ENCODE results near the gene ARHGEF40.

Gene ARHGEF40

DNA sequence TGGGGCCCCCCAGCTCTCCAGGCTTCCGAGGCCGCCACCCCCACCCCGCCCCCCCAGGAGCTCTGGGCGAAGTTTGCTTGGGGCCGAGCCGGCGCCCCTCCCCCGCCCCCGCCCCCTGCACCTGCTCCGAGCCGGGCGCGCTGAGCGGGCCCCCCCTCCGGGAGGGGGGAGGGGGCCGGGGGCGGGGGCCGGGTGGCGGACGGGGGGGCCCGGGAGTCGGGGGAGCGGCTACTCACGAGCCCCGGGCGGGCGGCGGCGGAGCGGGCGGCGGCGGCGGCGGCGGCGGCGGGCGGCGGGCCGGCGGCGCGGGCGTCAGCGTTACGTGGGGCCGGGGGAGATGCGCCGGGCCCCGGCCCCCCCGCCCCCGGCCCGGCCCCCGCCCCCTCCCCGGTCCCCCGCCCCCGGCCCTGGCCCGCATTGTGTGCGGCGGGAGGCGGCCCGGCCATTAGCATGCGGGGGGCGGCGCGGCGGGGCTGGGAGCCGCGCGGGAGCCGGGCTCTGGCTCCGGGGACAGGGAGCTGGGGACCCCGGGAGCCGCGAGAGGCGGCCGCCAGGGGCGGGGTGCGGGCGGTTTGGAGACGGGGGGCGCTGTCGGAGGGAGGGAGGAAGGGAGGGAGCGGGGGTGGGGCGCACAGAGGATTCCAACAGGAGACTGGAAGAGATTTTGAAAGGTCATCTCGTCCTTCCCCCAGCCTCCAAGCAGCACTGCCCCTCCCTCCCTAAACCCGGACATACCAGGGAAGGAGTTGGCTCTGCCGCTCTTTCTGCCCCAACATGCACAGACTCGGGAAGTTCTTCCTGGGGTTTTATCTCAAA is 28.2 kb downstream of the ARHGEF40 start, which contains the start of gene ZNF219:
Gene ZNF219 (minus strand): TSS at position 580 of the 816 bp plus-strand sequence. CDS start 5,064 bp downstream, outside the sequence.
- DNase-seq (ENCODE audit: low read depth): no peak

DNA sequence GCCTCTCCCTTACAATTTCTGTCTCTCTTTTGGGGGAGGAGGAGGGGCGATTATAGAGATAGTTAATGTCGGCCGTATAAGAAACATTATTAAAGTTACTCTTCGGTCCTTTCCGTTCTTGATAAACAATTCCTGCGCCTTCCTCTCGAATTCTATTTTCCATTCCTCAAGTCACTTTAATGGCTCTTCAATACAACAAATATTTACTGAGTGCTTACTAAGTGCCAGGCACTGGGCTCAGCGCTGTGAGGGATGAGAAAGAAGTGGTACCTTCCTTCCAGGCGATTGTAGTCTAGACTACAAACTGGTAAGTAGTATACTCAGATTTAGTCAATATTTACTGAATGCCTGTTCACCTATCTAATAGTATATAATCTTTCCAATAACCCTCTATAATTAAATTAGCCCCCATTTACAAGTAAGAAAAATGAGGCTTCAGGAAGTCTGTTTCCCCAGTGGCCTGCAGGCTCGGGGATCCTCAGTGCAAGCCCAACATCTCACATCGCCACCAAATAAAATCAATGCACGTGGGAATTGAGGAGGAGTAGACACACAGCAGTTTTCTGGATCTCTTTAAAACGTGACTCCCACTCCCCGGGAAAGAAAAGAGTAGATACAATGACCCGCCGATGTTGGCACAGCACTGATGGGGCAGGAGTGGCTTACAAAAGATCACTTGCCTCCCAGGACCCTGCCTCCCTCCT is 28.9 kb downstream of the ARHGEF40 start:
- no peak for DNase-seq (ENCODE audit: low read depth)

DNA sequence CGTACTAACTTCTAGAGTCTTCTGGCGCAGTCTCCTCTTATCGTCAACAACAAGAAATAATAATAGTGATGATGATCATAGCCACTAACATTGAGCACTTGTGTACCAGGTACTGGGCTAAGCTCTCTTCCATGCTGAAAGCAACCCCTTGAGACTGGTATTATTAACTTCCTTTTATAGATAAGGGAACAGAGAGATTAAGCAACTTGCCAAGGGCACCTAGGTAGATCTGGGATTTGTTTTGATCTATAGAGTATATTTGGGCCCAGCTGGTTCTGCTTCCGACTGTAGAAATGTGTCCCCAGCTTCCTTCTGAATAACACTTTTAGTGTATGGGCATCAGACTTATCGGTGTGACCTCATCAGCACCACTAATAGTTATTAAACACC is 29.5 kb downstream of the ARHGEF40 start:
- DNase-seq (ENCODE audit: low read depth): no peak

DNA sequence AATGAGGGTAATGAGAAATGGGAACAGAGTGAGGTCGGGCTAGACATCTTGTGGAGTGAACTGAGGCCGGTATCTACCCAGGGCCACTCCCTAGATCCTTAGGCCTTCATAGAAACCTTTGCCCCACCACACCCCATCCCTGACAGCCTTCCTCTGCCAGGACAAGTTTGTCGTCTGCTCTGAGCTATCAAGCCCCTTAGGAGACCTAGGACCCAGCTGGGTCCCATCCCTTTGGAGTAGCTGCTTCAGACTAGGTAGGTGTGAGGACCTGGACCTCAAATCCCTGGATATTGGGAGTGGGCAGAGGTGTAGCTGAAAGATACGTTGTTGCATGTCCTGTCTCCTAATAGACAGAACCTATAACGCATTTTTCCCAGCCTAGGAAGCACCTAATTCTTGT is 30.8 kb downstream of the ARHGEF40 start, which contains the start of gene TMEM253:
Gene TMEM253 (plus strand): TSS at position 136 of the 400 bp plus-strand sequence. CDS start 278 bp downstream, outside the sequence.
- DNase-seq (ENCODE audit: low read depth): no peak

DNA sequence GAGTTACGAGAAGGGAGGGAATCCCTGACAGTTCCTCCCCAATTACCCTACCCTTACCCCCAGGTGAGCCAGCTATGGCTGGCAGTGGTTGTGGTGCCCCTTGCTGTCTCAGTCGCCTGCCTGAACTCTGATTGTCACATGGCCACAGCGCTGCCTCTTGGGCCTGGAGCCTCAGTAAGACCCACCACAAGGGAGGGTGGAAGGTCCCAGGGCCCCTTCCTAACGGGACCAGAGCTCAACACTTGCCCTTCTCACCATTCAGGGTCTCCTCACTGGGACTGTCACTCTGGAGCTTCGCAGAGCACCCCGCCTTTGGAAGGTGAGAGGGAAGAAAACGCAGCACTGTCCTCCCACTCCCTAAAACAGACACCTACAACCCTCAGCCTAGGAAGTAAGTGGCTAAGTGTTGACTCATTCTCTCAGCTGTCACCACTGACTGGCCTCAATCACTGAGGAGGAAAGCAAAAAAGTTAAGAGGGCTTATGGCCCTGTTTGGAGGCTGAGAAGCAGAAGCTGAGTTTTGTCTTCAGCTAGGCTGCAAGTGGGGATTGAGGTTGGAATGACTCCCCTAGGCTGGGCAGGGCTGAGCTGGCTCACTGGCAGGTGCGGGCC is 31.8 kb downstream of the ARHGEF40 start:
- DNase-seq (ENCODE audit: low read depth): no peak

DNA sequence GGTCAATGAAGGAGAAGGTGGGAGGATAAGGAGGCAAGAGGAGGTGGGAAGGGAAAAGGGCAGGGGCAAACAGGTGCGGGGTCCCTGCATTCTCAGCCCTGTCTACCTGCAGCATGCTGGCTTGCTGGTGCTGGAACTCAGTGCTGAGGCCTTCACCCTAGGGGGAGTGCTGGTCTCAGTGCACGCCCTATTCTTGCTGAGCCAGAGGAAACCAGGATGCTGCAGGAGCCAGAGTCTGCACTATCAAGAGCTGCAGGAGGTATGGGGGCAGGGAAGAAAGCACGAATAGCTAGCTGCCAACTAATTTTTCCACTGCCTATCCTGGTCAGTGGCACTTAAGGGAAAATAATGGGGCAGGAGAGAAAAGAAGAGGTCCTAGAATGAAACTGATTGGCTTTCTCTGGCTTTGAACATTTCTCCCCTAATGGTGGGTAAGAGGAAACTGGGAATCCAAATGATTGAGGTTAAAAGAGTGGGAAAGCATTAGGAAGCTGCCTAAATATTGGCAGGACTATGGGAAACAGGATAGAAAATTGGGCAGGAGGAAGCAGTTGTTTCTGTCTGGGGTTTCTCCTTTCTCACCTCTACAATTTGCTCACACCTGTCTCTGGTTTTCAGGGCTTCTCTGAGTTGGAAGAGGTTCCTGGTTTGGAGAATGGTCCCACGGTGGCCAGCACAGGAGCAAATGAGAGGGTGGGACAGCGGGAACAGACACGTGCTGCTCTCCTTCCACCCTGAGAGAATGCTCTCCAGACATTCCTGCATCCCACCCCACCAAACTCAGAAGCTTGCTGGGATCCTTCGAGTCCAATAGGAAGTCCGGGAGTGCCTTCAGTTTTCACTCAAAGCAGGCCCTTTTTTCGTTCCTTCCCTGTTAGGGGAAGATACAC is 32.7 kb downstream of the ARHGEF40 start:
- DNase-seq (ENCODE audit: low read depth): no peak

DNA sequence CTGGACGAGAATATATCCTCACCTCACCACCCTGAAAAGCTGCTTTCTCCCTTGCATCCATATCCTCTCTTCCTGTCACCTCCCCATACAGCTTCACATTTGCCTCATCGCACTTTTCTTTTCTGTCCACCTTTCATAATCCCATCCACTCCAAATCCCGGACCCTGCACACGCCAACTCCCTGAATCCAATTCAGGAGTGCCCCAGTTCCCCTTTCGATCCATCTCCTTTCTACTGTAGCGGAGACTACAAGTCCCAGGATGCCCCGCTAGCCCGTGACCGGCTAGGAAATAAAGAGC is 33.3 kb downstream of the ARHGEF40 start:
- no peak for DNase-seq (ENCODE audit: low read depth)

DNA sequence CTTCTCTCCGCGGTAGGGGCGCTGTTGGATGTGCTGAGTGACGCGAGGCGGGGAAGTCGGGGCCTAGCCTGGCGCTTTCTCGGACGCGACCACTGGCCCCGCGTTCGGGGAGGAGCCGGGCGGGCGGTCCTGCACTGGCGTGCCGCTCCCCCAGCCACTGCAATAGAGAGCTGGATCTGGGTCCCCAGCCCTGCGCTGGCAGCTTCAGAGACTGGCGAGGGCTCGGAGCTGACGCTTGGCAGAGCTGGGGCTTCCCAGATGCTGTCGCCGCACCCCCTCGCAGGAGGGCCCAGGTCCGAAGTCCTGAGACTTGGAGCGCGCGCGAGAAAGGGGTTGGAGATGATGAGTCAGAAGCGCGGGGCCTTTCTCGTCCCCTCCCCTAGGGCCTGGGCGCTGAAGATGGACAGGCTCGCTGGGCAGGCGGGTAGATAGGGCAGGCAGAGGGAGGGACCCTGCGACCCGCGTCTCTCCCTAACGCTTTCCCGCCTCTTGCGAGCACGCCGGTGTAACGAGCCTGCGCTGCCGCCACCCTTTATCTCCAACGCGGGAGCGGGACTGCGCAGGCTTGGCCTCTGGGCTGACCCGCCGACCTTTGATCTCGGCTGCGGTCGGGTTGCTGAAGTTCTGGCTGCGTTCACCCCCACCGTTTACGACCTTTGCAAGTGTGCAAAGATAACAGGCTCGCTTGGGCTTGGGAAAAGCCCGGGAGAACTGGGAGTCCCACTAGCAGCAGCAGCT is 33.8 kb downstream of the ARHGEF40 start:
- peak; percentile 80 for DNase-seq (ENCODE audit: low read depth)

DNA sequence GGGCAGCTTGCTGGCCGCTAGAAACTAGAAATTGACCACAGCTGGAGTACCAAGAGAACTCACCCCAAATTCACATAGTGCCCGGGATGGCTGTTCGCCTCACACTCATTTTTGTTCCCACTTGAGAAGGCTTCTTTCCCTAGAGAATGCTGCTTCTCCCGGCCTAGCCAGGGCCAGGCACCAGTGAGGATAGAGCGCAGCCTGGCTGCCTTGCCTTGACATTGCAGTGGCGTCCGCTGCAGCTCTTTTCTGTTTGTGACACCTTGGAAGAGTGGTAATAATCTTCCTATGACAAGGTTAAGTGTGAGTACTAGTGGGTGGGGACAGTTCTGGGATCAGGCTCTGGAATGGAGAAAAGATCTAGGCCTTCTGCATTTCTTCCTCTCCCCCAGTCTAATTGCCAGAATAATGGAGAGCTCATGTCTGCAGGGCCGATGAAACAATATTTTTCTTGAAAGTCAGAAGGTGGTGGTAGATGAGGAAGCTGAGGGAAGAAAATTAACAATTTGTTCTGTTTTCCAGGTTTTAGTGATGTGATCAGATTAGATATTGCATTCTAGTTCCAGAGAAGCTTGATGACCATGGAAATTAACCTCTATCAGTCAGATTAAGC is 34.5 kb downstream of the ARHGEF40 start:
- peak; percentile 55 for DNase-seq (ENCODE audit: low read depth)

DNA sequence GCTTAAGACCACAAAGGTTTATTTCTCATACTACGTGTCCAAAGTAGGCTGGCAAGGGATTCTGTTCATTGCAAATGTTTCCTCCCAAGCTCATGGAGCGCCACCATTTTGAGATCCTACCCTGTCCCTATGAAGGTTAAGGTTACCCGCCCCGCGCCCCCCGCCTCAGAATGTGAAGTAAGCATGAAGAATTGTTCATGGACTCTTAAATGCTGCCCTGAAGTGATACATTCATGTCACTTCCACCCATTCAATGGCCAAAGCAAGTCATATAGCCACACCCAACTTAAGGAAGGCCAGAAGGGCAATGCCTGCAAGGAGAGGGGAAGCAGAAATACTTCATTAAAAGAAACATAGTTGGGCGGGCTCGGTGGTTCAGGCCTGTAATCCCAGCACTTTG is 35.0 kb downstream of the ARHGEF40 start:
- no peak for DNase-seq (ENCODE audit: low read depth)

DNA sequence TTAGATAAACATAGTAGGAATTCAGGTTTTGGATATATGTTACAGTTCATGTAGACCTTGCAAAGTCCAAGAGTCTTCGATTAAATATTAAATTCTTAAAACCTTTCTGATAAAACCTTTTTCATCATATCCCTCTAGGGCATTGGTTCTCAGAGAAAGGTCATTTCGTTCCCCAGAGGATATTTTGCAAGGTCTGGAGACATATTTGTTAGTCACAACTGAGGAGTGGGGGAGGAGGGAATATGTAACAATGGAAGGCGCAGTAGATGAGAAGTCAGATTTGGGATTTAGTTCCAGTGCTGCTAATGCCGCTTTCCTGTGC is 36.0 kb downstream of the ARHGEF40 start:
- DNase-seq (ENCODE audit: low read depth): no peak

DNA sequence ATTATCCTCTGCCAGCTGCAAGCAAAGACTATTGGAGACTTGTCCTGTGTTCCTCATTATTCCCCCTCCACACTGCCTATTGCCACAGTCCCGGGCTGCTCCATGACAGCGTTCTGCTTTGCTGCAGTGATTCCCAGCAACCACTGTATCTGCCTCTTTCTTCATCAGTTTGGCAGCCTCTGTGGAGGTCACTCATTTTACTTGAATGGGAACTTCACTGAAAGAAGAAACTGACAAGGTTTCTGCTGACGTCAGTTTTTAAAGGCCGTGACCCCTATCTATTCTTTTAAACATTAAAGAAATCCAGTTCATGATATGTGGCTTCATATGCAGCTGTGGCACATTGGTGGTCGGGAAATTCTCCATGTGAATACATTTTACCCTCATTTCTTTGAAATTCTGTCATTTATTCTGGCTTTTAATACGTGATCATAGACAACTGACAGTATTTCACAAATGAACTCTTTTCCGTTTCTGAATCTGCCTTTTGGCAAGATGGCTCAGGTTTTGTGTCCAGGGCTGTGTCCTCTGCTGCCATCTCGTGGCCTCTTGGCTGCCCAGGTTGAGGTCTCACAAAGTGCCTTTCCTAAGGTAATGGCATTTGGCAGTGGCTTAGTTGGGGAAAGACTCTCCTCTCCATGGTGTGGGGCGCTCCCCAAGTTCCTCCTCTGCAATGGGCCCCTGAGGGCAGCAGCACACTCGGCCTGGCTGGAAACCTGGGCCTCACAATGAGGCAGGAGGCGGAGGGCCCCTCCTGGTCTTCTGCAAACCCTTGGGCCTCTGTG is 36.6 kb downstream of the ARHGEF40 start:
- peak; percentile 42 for DNase-seq (ENCODE audit: low read depth)

DNA sequence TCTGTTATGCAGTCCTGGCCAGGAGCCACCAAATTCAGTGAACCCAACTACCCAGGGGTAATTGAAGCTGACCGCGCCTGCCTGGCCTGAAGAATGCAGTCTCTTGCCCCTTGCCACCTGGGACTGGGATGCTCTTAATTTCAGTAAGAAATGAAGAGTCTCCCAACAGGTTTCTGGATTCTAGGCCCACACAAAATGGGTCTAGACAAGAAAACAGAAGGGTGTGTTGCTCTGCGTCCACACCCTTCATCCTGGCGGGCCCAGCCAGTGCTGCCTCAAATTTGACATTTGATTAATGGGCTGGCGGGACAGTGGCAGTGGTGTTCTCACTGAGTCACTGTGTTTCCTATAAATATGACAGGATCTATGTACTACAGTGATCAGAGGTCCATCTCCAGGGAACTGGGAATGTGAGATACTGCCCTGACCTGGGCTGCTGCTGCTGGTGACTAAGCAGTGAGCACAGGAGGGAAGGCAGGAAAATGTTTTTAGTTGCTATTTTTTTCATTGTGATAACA is 37.2 kb downstream of the ARHGEF40 start:
- no peak for DNase-seq (ENCODE audit: low read depth)

DNA sequence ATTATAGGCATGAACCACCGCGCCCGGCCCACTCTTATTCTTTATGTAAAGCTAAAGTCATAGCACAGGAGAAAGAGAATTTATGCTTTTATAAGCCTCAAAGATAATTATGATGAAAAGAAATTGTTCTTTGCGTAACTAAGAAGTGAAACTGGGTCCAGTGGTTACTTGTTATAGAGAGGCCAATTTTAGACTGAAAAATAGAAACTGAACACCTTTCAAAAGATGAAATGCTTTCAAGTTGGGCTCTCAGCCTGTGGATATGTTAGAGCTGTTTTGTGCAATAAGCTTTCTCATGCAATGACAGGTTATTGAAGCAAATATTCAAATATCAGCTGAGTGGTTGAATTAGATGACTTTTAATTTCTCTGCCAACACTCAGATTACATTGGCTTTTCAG is 38.7 kb downstream of the ARHGEF40 start:
- no peak for DNase-seq (ENCODE audit: low read depth)

DNA sequence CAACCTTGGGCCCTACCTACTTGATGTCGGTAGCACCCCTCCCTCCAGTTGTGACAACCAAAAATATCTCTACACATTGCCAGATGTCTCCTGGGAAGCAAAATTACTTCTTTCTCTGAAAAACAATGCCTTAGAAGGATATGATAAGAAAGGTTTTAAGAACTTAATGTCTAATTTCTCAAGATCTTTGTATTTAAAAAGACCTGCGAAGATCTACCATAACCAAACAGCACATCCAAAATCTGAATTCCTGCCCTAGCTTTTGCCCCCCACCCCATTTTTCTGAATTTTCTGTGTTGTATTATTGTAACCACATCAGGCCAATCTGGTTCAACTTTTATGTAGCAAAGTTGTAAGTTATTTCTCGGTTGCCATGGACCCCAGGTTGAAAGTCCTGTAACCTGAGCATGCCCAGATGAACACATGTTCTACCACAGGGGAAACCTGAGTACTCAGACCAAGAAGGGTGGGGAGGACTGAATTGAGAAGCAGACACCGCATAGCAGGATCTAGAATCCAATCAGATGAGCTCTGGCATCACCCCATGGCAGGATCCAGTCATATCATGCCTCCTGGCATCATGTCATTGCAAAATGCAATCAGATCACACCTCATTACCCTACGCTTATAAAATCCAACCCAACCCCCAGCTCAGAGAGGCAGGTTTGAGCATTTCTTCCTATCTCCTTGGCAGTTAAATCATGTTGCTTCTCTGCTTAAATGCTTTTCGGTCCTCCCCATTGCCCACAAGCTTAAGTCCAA is 39.5 kb downstream of the ARHGEF40 start:
- DNase-seq (ENCODE audit: low read depth): no peak

DNA sequence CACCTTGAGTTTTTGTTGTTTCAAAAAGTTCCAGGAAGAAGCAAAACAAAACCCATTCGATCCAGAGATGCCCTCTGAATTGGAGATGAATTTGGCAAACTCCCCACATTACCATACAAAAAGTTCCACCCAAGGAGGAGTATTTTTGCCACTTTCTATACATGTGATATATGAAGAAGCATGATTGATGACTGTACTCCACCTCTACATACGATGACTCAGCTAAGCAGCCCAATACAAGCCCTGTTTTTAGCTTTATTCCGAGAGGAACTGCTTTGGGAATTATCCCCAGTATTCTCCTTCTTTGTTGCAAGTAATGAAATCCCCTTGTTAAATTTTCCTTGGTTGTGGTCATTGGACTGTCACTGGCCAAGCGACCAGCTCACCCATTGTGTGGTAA is 42.2 kb downstream of the ARHGEF40 start:
- DNase-seq (ENCODE audit: low read depth): no peak

DNA sequence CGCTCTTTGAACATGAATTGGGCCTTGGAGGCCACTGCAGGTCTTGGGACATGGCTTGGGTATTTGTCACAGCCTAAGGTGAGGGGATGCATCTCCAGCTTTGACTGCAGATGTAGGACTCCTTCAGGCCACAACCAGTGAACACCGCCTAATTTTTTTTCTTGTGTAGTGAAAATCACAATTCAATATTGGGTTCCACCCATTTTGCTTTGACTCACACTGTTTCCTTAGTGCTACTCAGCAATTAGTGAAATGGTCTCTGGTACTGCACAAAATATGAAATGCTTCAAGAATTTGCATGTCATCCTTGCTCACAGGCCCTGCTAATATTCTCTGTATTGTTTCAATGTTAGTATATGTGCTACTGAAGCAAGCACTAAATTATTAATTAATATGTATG is 43.3 kb downstream of the ARHGEF40 start:
- no peak for DNase-seq (ENCODE audit: low read depth)

DNA sequence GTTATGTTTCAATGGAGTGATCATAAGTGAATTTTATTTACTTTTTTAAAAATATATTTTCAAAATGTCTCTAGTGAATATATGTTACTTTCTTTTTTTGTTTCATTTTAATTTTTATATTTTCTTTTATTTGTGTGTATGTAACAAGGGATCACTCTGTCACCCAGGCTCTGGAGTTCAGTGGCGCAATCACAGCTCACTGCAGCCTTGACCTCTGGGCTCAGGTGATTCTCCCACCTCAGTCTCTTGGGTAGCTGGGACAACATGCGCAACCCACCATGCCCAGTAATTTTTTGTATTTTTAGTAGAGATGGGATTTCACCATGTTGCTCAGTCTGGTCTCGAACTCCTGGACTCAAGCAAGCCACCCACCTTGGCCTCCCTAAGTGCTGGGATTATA is 48.8 kb downstream of the ARHGEF40 start:
- DNase-seq (ENCODE audit: low read depth): no peak

DNA sequence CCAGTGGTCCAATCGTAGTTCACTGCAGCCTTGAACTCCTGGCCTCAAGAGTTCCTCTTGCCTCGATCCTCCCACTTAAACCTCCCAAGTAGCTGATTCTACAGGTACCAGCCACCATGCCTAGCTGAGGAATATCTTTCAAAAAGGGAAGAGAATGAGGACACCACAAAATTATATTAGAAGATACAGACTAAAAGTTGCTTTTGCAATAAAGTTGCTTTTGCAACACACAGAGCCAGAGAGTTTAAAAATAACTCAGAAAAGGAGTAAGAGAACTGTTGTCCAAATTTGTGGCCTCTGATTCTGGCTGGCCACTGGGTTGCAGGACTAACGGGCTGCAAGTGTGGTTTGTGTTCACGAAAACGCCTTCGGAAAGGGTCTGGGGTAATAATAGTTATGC is 50.6 kb downstream of the ARHGEF40 start:
- no peak for DNase-seq (ENCODE audit: low read depth)
